ENCODE data around the gene ZNF76.

Gene ZNF76

GRCh38 chr6:35237476-35237875 is 22.1 kb upstream of the ZNF76 start:
- DNase-seq, result no peak

- no peak for DNase-seq
These were observed 20.7 kb upstream of the ZNF76 start for GRCh38 chr6:35238843-35239289.

- DNase-seq, result no peak
These were observed 20.0 kb upstream of the ZNF76 start for GRCh38 chr6:35239581-35239980.

- DNase-seq, result peak; percentile 3
These were observed 18.4 kb upstream of the ZNF76 start for GRCh38 chr6:35240838-35241801.

GRCh38 chr6:35242486-35242885 is 17.0 kb upstream of the ZNF76 start:
- DNase-seq, result no peak

- no peak for DNase-seq
These were observed 16.6 kb upstream of the ZNF76 start for GRCh38 chr6:35242906-35243305.

- DNase-seq, result no peak
These were observed 16.1 kb upstream of the ZNF76 start for GRCh38 chr6:35243386-35243958.

- DNase-seq, result no peak
These were observed 15.0 kb upstream of the ZNF76 start for GRCh38 chr6:35244551-35244950.

GRCh38 chr6:35247642-35248231 is 11.8 kb upstream of the ZNF76 start:
- DNase-seq, result no peak

- DNase-seq, result no peak
These were observed 11.2 kb upstream of the ZNF76 start for GRCh38 chr6:35248300-35248699.

- DNase-seq, result no peak
These were observed 10.6 kb upstream of the ZNF76 start for GRCh38 chr6:35248965-35249364.

- no peak for DNase-seq
These were observed 7.6 kb upstream of the ZNF76 start for GRCh38 chr6:35251949-35252348.

GRCh38 chr6:35253249-35253648 is 6.3 kb upstream of the ZNF76 start:
- DNase-seq, result no peak

- no peak for DNase-seq
These were observed 1.2 kb upstream of the ZNF76 start for GRCh38 chr6:35258336-35258735.

- DNase-seq, result no peak
These were observed 709 bp upstream of the ZNF76 start for GRCh38 chr6:35258858-35259193.

GRCh38 chr6:35259948-35260590 is 534 bp downstream of the ZNF76 start:
- no peak for DNase-seq

- no peak for DNase-seq
These were observed 1.3 kb downstream of the ZNF76 start for GRCh38 chr6:35260591-35261570.

- DNase-seq, result no peak
These were observed 3.1 kb downstream of the ZNF76 start for GRCh38 chr6:35262596-35262995.

- no peak for DNase-seq
These were observed 5.2 kb downstream of the ZNF76 start for GRCh38 chr6:35264550-35265274.

GRCh38 chr6:35265523-35265922 is 6.0 kb downstream of the ZNF76 start:
- DNase-seq, result no peak

GRCh38 chr6:35267446-35267845 is 7.9 kb downstream of the ZNF76 start:
- no peak for DNase-seq

- no peak for DNase-seq
These were observed 8.4 kb downstream of the ZNF76 start for GRCh38 chr6:35267897-35268296.
